Suppressor macrophage treated with lipopolysaccharide for 4 hours (primary cell): ENCODE results near the gene PRPF19.

Experiments
- DNase-seq: peaks from one replicate; pipeline ENCODE4 v3.0.0-alpha.2; 2020

Gene PRPF19

GRCh38 chr11:60906132-60906972 is at the start of gene PRPF19:
Gene PRPF19, minus strand, starts transcription at chr11:60906585. Its CDS starts 203 bp downstream, at chr11:60906382.
- peak; percentile 99 for DNase-seq

GRCh38 chr11:60955571-60955970 is 49.2 kb upstream of the PRPF19 start:
- DNase-seq: no peak

GRCh38 chr11:60954421-60954820 is 48.0 kb upstream of the PRPF19 start:
- DNase-seq: peak; percentile 87

GRCh38 chr11:60953781-60954180 is 47.4 kb upstream of the PRPF19 start:
- DNase-seq: peak; percentile 94

GRCh38 chr11:60952742-60953170 is 46.4 kb upstream of the PRPF19 start:
- DNase-seq: no peak

GRCh38 chr11:60951904-60952741 is 45.7 kb upstream of the PRPF19 start, which contains the start of gene SLC15A3:
Gene SLC15A3, minus strand, starts transcription at chr11:60952176. Its CDS starts 625 bp downstream, at chr11:60951551.
- peak; percentile 98 for DNase-seq

- DNase-seq: peak; percentile 53
Observed at GRCh38 chr11:60951606-60951903, 45.2 kb upstream of the PRPF19 start.

- DNase-seq: peak; percentile 62
Observed at GRCh38 chr11:60950933-60951605, 44.7 kb upstream of the PRPF19 start.

- no peak for DNase-seq
Observed at GRCh38 chr11:60950024-60950423, 43.6 kb upstream of the PRPF19 start.

GRCh38 chr11:60948250-60948649 is 41.9 kb upstream of the PRPF19 start:
- no peak for DNase-seq

GRCh38 chr11:60947700-60948099 is 41.3 kb upstream of the PRPF19 start:
- DNase-seq: no peak

- DNase-seq: no peak
Observed at GRCh38 chr11:60946601-60947264, 40.3 kb upstream of the PRPF19 start.

- no peak for DNase-seq
Observed at GRCh38 chr11:60945295-60945667, 38.9 kb upstream of the PRPF19 start.

GRCh38 chr11:60944490-60945294 is 38.3 kb upstream of the PRPF19 start:
- peak; percentile 44 for DNase-seq

GRCh38 chr11:60942970-60943565 is 36.7 kb upstream of the PRPF19 start:
- no peak for DNase-seq

GRCh38 chr11:60942219-60942618 is 35.8 kb upstream of the PRPF19 start:
- no peak for DNase-seq

- DNase-seq: no peak
Observed at GRCh38 chr11:60941371-60942119, 35.2 kb upstream of the PRPF19 start.

GRCh38 chr11:60939855-60940254 is 33.5 kb upstream of the PRPF19 start:
- DNase-seq: no peak

GRCh38 chr11:60939301-60939700 is 32.9 kb upstream of the PRPF19 start:
- DNase-seq: no peak

- DNase-seq: no peak
Observed at GRCh38 chr11:60938500-60938899, 32.1 kb upstream of the PRPF19 start.

GRCh38 chr11:60937811-60938210 is 31.4 kb upstream of the PRPF19 start:
- no peak for DNase-seq
